Neural progenitor cell (in vitro differentiated cells): ENCODE data around the gene TPD52L1.

Experiments used
- EZH2 ChIP-seq: fragments of 200-600 bp; sonication (generic); IDR thresholded peaks from 2 replicates; pipeline ENCODE4 v1.6.1; 2017; ENCODE audit warnings: antibody characterized with exemption, mild to moderate bottlenecking, moderate library complexity
- TF ChIP-seq, protein P1 (sequence below): fragments of 200-600 bp; sonication (generic); IDR thresholded peaks from 2 replicates; pipeline ENCODE4 v1.5.1; 2017; ENCODE audit warnings: antibody characterized with exemption, mild to moderate bottlenecking

DNA sequence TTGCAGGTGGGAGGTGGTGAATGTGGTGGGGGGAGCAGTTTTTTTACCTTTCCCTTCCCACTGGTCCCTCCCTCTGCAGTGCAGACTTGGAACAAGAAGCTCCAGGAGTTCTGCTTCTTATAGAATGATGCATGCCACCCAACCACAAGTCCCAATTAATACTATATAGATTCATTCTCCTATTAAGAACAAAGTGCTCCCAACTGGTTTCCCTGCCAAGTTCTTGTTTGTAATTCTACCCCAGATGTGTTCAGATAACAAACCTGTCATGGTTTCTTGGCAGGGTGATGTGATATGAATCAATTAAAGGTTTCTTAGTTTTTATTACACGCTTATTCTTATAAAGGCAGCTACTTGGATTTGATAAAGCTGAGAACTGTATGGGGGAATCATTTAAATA is 124.3 kb downstream of the TPD52L1 start:
- TF ChIP-seq, protein P1, sequence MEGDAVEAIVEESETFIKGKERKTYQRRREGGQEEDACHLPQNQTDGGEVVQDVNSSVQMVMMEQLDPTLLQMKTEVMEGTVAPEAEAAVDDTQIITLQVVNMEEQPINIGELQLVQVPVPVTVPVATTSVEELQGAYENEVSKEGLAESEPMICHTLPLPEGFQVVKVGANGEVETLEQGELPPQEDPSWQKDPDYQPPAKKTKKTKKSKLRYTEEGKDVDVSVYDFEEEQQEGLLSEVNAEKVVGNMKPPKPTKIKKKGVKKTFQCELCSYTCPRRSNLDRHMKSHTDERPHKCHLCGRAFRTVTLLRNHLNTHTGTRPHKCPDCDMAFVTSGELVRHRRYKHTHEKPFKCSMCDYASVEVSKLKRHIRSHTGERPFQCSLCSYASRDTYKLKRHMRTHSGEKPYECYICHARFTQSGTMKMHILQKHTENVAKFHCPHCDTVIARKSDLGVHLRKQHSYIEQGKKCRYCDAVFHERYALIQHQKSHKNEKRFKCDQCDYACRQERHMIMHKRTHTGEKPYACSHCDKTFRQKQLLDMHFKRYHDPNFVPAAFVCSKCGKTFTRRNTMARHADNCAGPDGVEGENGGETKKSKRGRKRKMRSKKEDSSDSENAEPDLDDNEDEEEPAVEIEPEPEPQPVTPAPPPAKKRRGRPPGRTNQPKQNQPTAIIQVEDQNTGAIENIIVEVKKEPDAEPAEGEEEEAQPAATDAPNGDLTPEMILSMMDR, result no peak
- no peak for TF ChIP-seq EZH2
